OCI-LY1 (cell line): Measurements from ENCODE around the gene ARCN1.

Experiments used
- CTCF ChIP-seq: fragments of 200-600 bp; sonication (generic), shearing (Covaris generic); IDR thresholded peaks from 2 replicates; pipeline ENCODE4 v1.5.1; 2017; ENCODE audit warnings: mild to moderate bottlenecking, antibody characterized with exemption, low read length, moderate library complexity, mixed read lengths
- EZH2 ChIP-seq: fragments of 200-600 bp; sonication (generic), shearing (Covaris generic); IDR thresholded peaks from 2 replicates; pipeline ENCODE4 v1.8.0; 2017; ENCODE audit warnings: borderline replicate concordance, mixed run types, mild to moderate bottlenecking, antibody characterized with exemption, low read length, moderate library complexity, mixed read lengths

GRCh38 chr11:118606157-118606843 is 34.1 kb downstream of the ARCN1 start:
- TF ChIP-seq CTCF = no peak
- no peak for TF ChIP-seq EZH2
